ENCODE data around the gene CPLX1.
A peak's percentile ranks its signal among the peaks of the same experiment; 100 is the strongest.
"Not testable (repeated sequence)": the region's sequence is repeated elsewhere in the genome, so short reads cannot be mapped to it uniquely, and the experiment has no call there.

The CPLX1 gene

GRCh38 chr4:749698-750666 is 75.9 kb downstream of the CPLX1 start:
- no peak for DNase-seq

DNA sequence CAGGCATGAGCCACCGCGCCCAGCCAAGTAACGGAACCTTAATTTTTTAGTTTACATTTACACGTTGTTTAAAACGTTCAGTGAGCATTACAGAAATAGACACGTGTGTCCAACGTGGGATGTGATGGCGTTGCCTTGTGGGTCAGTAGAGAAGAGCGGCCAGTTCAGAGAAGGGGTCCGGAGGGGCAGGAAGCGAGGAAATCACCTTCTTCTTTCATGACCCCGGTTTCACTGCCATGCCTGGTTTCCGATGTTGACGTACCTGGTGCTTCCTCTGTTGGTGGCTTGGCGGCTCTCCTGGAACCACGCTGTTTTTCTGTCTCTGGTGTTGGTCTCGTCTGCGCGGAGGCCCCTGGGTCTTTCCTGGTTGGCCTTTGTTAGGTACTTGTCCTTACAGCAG is 77.5 kb downstream of the CPLX1 start:
- DNase-seq: no peak

DNA sequence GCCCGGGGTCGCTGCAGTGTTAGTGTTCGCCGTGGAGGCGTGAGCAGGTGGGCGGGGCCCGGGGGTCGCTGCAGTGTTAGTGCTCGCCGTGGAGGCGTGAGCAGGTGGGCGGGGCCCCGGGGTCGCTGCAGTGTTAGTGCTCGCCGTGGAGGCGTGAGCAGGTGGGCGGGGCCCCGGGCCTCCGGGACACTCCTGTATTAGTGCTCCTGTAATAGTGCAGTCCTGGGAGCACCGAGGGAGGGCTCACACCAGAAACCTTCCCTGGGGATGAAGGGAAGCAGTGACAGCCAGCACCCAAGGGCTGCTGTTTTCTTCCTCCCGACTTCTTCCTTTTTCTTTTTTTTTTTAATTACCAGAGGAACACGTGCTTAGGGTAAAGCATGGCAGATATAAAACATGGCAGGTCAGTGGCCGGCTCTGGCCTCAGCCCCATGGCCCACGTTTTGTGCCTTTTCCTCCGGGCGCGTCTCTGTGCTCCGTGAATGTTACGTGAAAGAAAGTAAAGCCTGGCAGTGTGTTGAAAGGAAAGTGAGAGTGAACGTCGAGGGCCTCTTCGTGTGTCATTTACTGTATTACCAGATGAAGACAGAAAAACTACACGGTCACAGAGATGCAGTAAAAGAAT is 78.3 kb downstream of the CPLX1 start:
- no peak for DNase-seq

DNA sequence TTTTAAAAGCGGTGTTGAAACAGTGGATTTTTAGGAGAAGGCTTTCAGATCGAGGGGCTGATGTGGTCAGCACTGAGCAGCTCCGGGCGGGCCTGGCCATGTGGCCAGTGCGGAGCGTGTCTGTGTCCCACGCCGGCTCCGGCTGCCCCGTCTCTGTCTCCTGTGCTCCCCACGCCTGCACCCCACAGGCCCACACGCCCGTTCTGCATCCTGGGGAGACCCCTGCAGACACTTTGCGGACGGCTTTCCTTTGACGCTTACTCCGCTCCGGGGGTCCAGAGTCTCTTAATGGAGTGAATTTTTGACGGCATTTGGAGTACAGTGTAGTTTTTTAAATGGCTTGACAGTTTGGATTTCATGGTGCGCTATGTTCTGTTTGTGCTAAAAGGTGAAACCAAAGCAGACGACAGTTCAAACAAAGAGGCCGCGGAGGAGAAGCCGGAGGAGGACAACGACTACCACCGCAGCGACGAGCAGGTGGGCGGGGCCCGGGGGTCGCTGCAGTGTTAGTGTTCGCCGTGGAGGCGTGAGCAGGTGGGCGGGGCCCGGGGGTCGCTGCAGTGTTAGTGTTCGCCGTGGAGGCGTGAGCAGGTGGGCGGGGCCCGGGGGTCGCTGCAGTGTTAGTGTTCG is 81.6 kb downstream of the CPLX1 start:
- no peak for DNase-seq

- no peak for DNase-seq
These were observed 82.3 kb downstream of the CPLX1 start for GRCh38 chr4:743463-744211.

DNA sequence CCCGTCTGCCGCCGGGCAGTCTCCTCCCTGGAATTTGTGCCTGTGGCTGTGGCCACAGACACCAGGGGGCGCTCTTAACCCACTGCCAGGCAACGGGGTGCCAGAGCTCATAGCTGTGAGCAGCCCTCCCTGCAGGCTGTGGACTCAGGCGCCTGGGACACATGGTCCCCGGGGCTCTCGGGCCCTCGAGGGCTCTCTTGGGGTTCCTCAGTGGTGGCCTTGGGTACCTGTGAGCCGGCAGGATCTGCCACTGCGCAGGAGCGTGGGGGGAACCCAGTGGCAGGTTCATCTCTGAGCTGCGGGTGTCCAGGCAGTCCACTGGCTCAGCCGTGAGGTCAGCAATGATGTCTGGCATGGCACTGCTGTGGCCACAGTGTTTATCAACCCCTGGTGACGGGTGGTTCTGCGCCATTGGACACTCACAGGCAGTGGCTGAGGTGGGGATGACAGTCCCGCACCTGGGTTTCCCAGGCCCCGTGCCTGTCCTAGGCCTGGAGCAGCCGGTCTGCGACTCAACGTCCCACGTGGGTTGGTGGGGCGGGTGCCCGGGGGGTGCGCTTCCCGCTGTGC is 83.1 kb downstream of the CPLX1 start:
- peak; percentile 50 for DNase-seq

DNA sequence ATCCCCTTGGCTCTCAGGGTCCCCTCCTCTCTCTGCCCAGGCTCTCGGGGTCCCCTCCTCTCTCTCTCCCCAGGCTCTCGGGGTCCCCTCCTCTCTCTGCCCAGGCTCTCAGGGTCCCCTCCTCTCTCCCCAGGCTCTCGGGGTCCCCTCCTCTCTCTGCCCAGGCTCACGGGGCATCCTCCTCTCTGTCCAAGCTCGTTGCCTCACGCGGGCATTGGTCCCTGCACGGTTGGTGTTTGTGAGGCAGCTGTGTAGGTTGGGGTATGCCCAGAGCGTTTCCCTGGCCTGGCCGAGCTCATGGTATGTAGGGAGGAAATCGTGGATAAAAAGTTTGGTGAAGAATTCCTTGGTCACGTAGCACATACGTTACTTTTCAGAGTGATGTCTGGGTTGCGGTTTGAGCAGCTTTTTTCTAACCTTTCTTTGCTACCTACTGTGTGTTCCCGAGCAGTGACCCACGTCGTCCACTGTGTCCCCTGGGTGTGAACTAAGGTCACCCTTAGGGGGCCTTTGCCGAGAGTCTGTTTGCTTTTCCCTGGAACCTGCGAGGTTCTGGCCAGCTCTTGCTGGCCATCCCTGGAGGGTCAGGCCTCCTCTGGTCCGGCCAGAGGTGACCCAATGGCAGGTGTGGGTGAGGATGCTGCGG is 83.7 kb downstream of the CPLX1 start:
- no peak for DNase-seq

DNA sequence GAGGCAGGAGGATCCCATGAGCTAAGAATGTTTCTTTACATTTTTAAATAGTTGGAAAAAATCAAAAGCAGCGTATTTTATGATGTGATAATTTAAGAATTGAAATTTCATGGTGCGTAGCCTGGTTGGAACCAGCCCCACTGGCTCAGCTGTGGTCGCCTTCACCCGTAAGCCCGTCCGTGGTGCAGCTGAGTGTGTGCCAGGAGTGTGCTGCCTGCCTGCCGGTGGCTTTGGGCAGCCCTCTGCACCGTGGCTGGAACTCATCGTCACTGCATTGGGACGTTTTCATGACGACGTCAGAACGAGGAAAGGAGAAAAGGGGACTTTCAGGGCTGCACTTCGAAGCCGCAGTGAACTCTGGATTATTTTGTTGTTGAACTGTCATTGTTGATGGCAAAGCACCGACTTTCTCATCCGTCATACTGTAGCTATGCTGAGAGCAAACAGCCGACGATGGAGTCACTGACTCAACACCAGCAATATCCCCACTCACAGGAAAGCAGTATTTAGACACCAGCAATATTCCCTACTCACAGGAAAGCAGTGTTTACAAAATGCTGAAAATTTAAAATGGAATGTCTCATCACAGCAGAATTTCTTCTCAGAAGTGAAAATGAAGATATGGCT is 85.2 kb downstream of the CPLX1 start:
- no peak for DNase-seq

GRCh38 chr4:740011-740410 is 85.9 kb downstream of the CPLX1 start:
- DNase-seq: no peak

DNA sequence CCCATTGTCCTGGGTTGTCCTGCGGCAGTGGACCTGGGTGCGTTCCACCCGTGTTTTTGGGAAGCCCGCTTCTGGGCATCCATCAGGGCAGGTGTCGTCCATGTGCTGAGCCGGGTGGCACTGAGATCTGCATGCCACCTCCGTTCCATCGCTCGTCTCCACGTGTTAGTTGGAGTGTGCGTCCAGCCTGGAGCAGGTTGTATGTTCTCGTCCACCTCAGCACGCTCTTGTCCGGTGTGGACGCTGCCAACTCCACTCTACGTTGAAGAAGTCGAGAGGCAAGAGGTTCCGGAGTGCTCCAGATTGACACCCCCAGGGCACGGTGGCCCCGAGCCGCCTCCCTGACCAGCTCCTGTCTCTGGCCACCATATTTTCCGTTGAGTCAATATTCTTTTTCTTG is 86.4 kb downstream of the CPLX1 start:
- DNase-seq: no peak

- no peak for DNase-seq
These were observed 87.1 kb downstream of the CPLX1 start for GRCh38 chr4:738781-739280.

DNA sequence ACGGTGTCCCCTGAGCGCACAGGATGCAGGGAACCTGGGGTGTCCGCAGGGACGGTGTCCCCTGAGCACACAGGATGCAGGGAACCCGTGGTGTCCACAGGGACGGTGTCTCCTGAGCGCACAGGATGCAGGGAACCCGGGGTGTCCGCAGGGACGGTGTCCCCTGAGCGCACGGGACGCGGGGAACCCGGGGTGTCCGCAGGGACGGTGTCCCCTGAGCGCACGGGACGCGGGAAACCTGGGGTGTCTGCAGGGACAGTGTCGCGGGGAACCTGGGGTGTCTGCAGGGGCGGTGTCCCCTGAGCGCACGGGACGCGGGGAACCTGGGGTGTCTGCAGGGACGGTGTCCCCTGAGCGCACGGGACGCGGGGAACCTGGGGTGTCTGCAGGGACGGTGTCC is 89.4 kb downstream of the CPLX1 start:
- DNase-seq: not testable (repeated sequence)

DNA sequence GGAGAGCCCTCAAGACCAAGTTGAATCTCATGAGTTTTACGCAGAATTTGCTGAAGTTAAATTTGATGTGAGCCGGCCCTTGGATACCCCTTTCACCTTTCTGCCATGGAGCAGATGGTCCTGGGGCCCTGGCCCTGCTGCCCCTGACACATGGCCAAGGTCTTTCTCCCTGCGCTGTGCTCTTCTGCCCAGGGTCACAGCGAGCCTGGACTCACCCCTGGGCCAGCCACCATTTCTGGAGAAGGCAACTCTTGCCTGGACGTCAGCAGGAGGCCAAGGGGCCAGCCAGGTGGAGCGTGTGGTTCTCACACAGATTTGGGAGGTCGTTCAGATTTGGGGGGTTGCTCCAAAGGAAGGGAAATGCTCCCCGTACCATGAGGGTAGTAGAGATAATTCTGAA is 90.3 kb downstream of the CPLX1 start:
- DNase-seq: no peak
